Endothelial cell of umbilical vein (primary cell): ENCODE data around the gene RBM5. TPM values are rescaled to one million over a fixed set of nuclear protein-coding genes. Genes with fewer than 3 reads are reported as not detected.
A peak's percentile ranks its signal among the peaks of the same experiment; 100 is the strongest.

ENCODE experiments used
- BruUV-seq: library from RNA; stranded (reverse); fragments of 400-500 nt; replicated peaks from 2 replicates; lab custom pipeline; 2021; lab: Mats Ljungman, UMichigan
- CTCF ChIA-PET: fragments of 300-600, 350-600 bp; sonication (Branson Sonifier 250); formaldehyde crosslinking; loops from one replicate; lab custom pipeline; 2021; ENCODE audit warnings: antibody characterized with exemption, inconsistent platforms; lab: Charles Lee
- POLR2A ChIA-PET: fragments of 300-600, 350-600 bp; sonication (Branson Sonifier 250); formaldehyde crosslinking; loops from one replicate; lab custom pipeline; 2021; ENCODE audit warnings: antibody characterized with exemption, inconsistent platforms; lab: Charles Lee
- DNase-seq: peaks from one replicate; pipeline ENCODE4 v3.0.0-alpha.2; 2011; ENCODE audit warnings: low read depth, low spot score
- FAIRE-seq: peaks from 2 replicates; lab custom pipeline; 2011; peaks lifted over from hg19 to GRCh38; lab: Jason Lieb, UNC
- H2AFZ ChIP-seq: 2 replicates; pipeline ENCODE4 v1.6.0; 2012; ENCODE audit warnings: low read depth, low read length, control low read depth, inconsistent platforms
- H3K27ac ChIP-seq: 2 replicates; pipeline ENCODE4 v1.5.1; 2011; ENCODE audit warnings: low read depth, mild to moderate bottlenecking, control low read depth, low read length, moderate library complexity; ENCODE audit not compliant: insufficient read depth
- H3K27me3 ChIP-seq, 2 experiments: 2 replicates each; pipeline versions ENCODE4 v1.6.0 to v1.6.1; 2011; ENCODE audit warnings: low read length in 2 of 2, mixed read lengths in 1 of 2; ENCODE audit not compliant: control insufficient read depth in 2 of 2, insufficient read depth in 2 of 2
- H3K36me3 ChIP-seq, 2 experiments: 2 replicates in 1 of 2; 3 replicates in 1 of 2; pipeline ENCODE4 v1.5.1; 2011; ENCODE audit warnings: low read length in 2 of 2, mild to moderate bottlenecking in 1 of 2, moderate library complexity in 1 of 2; ENCODE audit not compliant: control insufficient read depth in 2 of 2, insufficient read depth in 2 of 2; ENCODE audit errors: extremely low read depth in 1 of 2
- H3K4me1 ChIP-seq: 3 replicates; pipeline ENCODE4 v1.5.1; 2011; ENCODE audit warnings: mild to moderate bottlenecking, low read length; ENCODE audit not compliant: control insufficient read depth, insufficient read depth; ENCODE audit errors: extremely low read depth
- H3K4me2 ChIP-seq: 2 replicates; pipeline ENCODE4 v1.6.1; 2011; ENCODE audit warnings: low read length, control low read depth, mixed read lengths; ENCODE audit not compliant: insufficient read depth
- H3K4me3 ChIP-seq, 3 experiments: fragments of 200-600 bp in 1 of 3; sonication (generic), shearing (Covaris generic) in 1 of 3; replicated peaks in 1 of 3; 2 replicates each; pipeline ENCODE4 v1.5.1; 2011 to 2016; ENCODE audit warnings: control low read depth in 3 of 3, low read length in 3 of 3, mild to moderate bottlenecking in 2 of 3, inconsistent platforms in 1 of 3, low read depth in 1 of 3, moderate library complexity in 1 of 3; ENCODE audit not compliant: insufficient read depth in 1 of 3
- H3K79me2 ChIP-seq: 2 replicates; pipeline ENCODE4 v1.6.0; 2012; ENCODE audit warnings: low read length, inconsistent platforms; ENCODE audit not compliant: control insufficient read depth, insufficient read depth
- H3K9ac ChIP-seq: replicated peaks from 2 replicates; pipeline ENCODE3; 2011; ENCODE audit warnings: low read length, control low read depth; ENCODE audit not compliant: insufficient read depth; ENCODE audit errors: extremely low read depth
- H3K9me1 ChIP-seq: replicated peaks from 3 replicates; pipeline ENCODE4 v1.6.0; 2011; ENCODE audit warnings: mild to moderate bottlenecking, low read length; ENCODE audit not compliant: control insufficient read depth, insufficient read depth; ENCODE audit errors: extremely low read depth
- H3K9me3 ChIP-seq: replicated peaks from 2 replicates; pipeline ENCODE4 v1.5.1; 2012; ENCODE audit warnings: low read length, inconsistent platforms; ENCODE audit not compliant: control insufficient read depth, insufficient read depth
- H4K20me1 ChIP-seq: replicated peaks from 2 replicates; pipeline ENCODE3; 2011; ENCODE audit warnings: mild to moderate bottlenecking, low read length; ENCODE audit not compliant: control insufficient read depth, insufficient read depth; ENCODE audit errors: extremely low read depth
- EZH2 ChIP-seq: IDR thresholded peaks from 2 replicates; pipeline ENCODE4 v1.6.1; 2012; ENCODE audit warnings: borderline replicate concordance, low read depth, mild to moderate bottlenecking, moderate library complexity, low read length, inconsistent platforms; ENCODE audit not compliant: severe bottlenecking
- FOS ChIP-seq: IDR thresholded peaks from 2 replicates; pipeline ENCODE4 v1.6.1; 2011; ENCODE audit warnings: mild to moderate bottlenecking, low read length, moderate library complexity, borderline replicate concordance; ENCODE audit not compliant: insufficient read depth
- GATA2 ChIP-seq: IDR thresholded peaks from 2 replicates; pipeline ENCODE4 v1.7.0; 2011; ENCODE audit warnings: low read depth, mild to moderate bottlenecking, moderate library complexity, mixed read lengths, low read length; ENCODE audit not compliant: insufficient read length, insufficient read depth
- JUN ChIP-seq: IDR thresholded peaks from 2 replicates; pipeline ENCODE4 v1.6.1; 2011; ENCODE audit warnings: borderline replicate concordance, low read depth; ENCODE audit not compliant: insufficient read length, insufficient read depth
- MAX ChIP-seq: IDR thresholded peaks from 2 replicates; pipeline ENCODE4 v1.6.1; 2011; ENCODE audit not compliant: insufficient read depth, insufficient read length
- MYC ChIP-seq: IDR thresholded peaks from one replicate; pipeline ENCODE4 v1.6.1; 2011; ENCODE audit warnings: mild to moderate bottlenecking, low read depth, low read length
- POLR2A ChIP-seq: IDR thresholded peaks from 2 replicates; pipeline ENCODE4 v1.6.1; 2012; ENCODE audit warnings: low read depth, mild to moderate bottlenecking, control low read depth, low read length
- POLR2AphosphoS5 ChIP-seq: IDR thresholded peaks from 2 replicates; pipeline ENCODE4 v1.6.1; 2012; ENCODE audit warnings: low read depth, mild to moderate bottlenecking, control low read depth, low read length, moderate library complexity; ENCODE audit not compliant: insufficient read depth
- dilution Hi-C: fragments of 300-500 bp; cut with MboI; formaldehyde crosslinking; loops from one replicate; pipeline ENCODE4 v1.15.0; 2019; ENCODE audit warnings: low sequenced_read_pairs; ENCODE audit not compliant: extremely low pct_ligation_motif_present
- intact Hi-C: fragments of 100-400 bp; cut with micrococcal nuclease; formaldehyde crosslinking; loops from one replicate; pipeline ENCODE4 v1.10.0; 2022
- polyA plus RNA-seq, 4 experiments: library from polyadenylated mRNA; depleted of rRNA in 3 of 4; stranded (reverse) in 3 of 4; unstranded in 1 of 4; fragments of >200 nt; gene quantifications; 2 replicates each; pipeline versions ENCODE4 v1.2.1 to v1.2.3, GENCODE V29; 2011 to 2012; ENCODE audit warnings: missing spikeins in 1 of 4
- total RNA-seq: library from RNA; stranded (reverse); gene quantifications from 2 replicates; pipeline ENCODE4 v1.2.3, GENCODE V29; 2021
- TF ChIP-seq, protein P1 (sequence below), 2 donors: IDR thresholded peaks; 1 replicate in 1 of 2; 2 replicates in 1 of 2; pipeline ENCODE4 v1.5.1; 2011; ENCODE audit warnings: low read length in 2 of 2, mild to moderate bottlenecking in 2 of 2, moderate library complexity in 2 of 2, control low read depth in 1 of 2, inconsistent platforms in 1 of 2, low read depth in 1 of 2; ENCODE audit not compliant: insufficient read depth in 1 of 2; ENCODE audit errors: extremely low read depth in 1 of 2

Gene RBM5
- total and polyA plus RNA-seq, 2 donors (not counting 3 experiments of a cell fraction or from before 2014, with no cell fraction given) = 190 to 218 TPM

- no peaks in the 10 kb centered on the region for H4K20me1 ChIP-seq
- peaks cover 0 to 2% of the 10 kb centered on the region in 2 experiments for H3K36me3 ChIP-seq
- H3K9ac ChIP-seq = peak overlapping the region; percentile 7
- H3K4me1 ChIP-seq = peaks cover 86% of the 10 kb centered on the region
- H3K4me2 ChIP-seq = peak overlapping the region; percentile 5
- no peaks in the 10 kb centered on the region for H3K9me1 ChIP-seq
- no peak overlapping the region for H2AFZ ChIP-seq
- H3K4me3 ChIP-seq = no peak overlapping the region
- CTCF ChIA-PET = interaction anchor here (1.0 to 2.4 kb wide), 3 partner anchors 9 to 47 kb away, joined by 4 to 7 read pairs (median 5); no protein-coding TSS in a partner anchor
- TF ChIP-seq MAX (no peak), JUN (no peak), EZH2 (no peak), FOS (no peak), POLR2A (no peak), MYC (no peak), POLR2AphosphoS5 (no peak), GATA2 (no peak)
- TF ChIP-seq, protein P1, sequence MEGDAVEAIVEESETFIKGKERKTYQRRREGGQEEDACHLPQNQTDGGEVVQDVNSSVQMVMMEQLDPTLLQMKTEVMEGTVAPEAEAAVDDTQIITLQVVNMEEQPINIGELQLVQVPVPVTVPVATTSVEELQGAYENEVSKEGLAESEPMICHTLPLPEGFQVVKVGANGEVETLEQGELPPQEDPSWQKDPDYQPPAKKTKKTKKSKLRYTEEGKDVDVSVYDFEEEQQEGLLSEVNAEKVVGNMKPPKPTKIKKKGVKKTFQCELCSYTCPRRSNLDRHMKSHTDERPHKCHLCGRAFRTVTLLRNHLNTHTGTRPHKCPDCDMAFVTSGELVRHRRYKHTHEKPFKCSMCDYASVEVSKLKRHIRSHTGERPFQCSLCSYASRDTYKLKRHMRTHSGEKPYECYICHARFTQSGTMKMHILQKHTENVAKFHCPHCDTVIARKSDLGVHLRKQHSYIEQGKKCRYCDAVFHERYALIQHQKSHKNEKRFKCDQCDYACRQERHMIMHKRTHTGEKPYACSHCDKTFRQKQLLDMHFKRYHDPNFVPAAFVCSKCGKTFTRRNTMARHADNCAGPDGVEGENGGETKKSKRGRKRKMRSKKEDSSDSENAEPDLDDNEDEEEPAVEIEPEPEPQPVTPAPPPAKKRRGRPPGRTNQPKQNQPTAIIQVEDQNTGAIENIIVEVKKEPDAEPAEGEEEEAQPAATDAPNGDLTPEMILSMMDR (IDR thresholded peaks at IDR 0.05; ENCODE audit: extremely low read depth in 1 of 2, insufficient read depth in 1 of 2, low read depth in 1 of 2, low read length in 2 of 2) = no peak
- DNase-seq (no peak), FAIRE-seq (no peak)
- intact Hi-C loops = loop anchor here (1.0 to 5.0 kb wide), 3 partner anchors 10 to 361 kb away; partner anchors contain the start of gene HYAL2
- POLR2A ChIA-PET = interaction anchor here (0.9 kb wide), 1 partner anchor 36 kb away, joined by 3 read pairs; no protein-coding TSS in a partner anchor
- no peaks in the 10 kb centered on the region for H3K9me3 ChIP-seq
- H3K27me3 ChIP-seq = no peaks in the 10 kb centered on the region
- H3K79me2 ChIP-seq = peaks cover 62% of the 10 kb centered on the region
- peak overlapping the region; percentile 99 for H3K27ac ChIP-seq
- TSS peak; percentile 30 for BruUV-seq
- dilution Hi-C loops = no loop called here
Measured at GRCh38 chr3:50167841-50168209, 79.1 kb downstream of the RBM5 start.
